Type B pancreatic cell (in vitro differentiated cells): ENCODE data around the gene SCN10A. TPM values are rescaled to one million over a fixed set of nuclear protein-coding genes. Genes with fewer than 3 reads are reported as not detected.

Experiments used
- DNase-seq: peaks from one replicate; pipeline ENCODE4 v3.0.0; 2021; ENCODE audit warnings: mixed read lengths; ENCODE audit not compliant: unreplicated experiment; ENCODE audit errors: extremely low spot score
- H3K27ac Mint-ChIP-seq: 2 replicates; pipeline ENCODE4 v1.8.0; 2021; ENCODE audit warnings: mild to moderate bottlenecking, mixed read lengths
- H3K27me3 Mint-ChIP-seq: 2 replicates; pipeline ENCODE4 v1.8.0; 2021; ENCODE audit warnings: mixed read lengths
- H3K36me3 Mint-ChIP-seq: 2 replicates; pipeline ENCODE4 v1.8.0; 2021; ENCODE audit warnings: mixed read lengths
- H3K4me1 Mint-ChIP-seq: one replicate; pipeline ENCODE4 v1.8.0; 2021; ENCODE audit warnings: mixed read lengths; ENCODE audit not compliant: unreplicated experiment
- H3K4me3 Mint-ChIP-seq: 2 replicates; pipeline ENCODE4 v1.8.0; 2021; ENCODE audit warnings: mild to moderate bottlenecking, mixed read lengths
- H3K9me3 Mint-ChIP-seq: 2 replicates; pipeline ENCODE4 v1.8.0; 2021; ENCODE audit warnings: mixed read lengths
- total RNA-seq: library from RNA; stranded (reverse); gene quantifications from 2 replicates; pipeline ENCODE4 v1.2.1, GENCODE V29; 2021; ENCODE audit warnings: low replicate concordance
- TF ChIP-seq, protein P1 (sequence below): fragments of 200-600 bp; sonication (generic); conservative IDR thresholded peaks from 2 replicates; pipeline ENCODE4 v1.5.0; 2021; ENCODE audit warnings: antibody characterized with exemption, mild to moderate bottlenecking

SCN10A gene
- total RNA-seq, 1 donor from 2014 or later = not detected

DNA sequence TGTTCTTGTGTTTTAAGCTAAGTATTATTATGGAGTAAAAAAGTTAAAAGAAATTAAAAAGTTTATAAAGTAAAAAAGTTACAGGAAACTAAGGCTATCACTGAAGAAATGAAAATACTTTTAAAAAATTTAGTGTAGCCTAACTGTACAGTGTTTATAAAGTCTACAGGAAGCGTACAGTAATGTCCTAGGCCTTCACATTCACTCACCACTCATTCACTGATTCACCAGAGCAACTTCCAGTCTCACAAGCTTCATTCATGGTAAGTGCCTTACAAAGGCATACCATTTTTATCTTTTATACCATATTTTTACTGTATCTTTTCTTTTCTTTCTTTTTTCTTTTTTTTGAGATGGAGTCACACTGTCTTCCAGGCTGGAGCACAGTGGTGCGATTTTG, 125.8 kb downstream of the SCN10A start:
- Mint-ChIP-seq H3K27ac (no peak overlapping the region), H3K36me3 (no peaks in the 10 kb centered on the region), H3K9me3 (no peaks in the 10 kb centered on the region), H3K4me1 (no peaks in the 10 kb centered on the region), H3K4me3 (no peak overlapping the region), H3K27me3 (peaks cover 15% of the 10 kb centered on the region)
- TF ChIP-seq, protein P1, sequence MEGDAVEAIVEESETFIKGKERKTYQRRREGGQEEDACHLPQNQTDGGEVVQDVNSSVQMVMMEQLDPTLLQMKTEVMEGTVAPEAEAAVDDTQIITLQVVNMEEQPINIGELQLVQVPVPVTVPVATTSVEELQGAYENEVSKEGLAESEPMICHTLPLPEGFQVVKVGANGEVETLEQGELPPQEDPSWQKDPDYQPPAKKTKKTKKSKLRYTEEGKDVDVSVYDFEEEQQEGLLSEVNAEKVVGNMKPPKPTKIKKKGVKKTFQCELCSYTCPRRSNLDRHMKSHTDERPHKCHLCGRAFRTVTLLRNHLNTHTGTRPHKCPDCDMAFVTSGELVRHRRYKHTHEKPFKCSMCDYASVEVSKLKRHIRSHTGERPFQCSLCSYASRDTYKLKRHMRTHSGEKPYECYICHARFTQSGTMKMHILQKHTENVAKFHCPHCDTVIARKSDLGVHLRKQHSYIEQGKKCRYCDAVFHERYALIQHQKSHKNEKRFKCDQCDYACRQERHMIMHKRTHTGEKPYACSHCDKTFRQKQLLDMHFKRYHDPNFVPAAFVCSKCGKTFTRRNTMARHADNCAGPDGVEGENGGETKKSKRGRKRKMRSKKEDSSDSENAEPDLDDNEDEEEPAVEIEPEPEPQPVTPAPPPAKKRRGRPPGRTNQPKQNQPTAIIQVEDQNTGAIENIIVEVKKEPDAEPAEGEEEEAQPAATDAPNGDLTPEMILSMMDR = no peak
- DNase-seq = no peak

DNA sequence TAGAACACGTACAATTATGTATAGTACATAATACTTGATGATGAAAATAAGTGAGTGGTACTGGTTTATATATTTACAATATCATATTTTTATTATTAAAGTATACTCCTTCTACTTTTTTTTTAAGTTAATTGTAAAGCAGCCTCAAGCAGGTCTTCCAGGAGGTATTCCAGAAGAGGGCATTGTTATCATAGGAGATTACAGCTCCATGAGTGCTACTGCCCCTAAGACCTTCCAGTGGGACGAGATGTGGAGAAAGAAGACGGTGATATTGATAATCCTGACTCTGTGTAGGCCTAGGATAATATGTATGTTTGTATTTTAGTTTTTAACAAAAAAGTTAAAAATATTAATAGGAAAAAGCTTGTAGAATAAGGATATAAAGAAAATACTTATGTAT, 126.2 kb downstream of the SCN10A start:
- H3K9me3 Mint-ChIP-seq = no peaks in the 10 kb centered on the region

DNA sequence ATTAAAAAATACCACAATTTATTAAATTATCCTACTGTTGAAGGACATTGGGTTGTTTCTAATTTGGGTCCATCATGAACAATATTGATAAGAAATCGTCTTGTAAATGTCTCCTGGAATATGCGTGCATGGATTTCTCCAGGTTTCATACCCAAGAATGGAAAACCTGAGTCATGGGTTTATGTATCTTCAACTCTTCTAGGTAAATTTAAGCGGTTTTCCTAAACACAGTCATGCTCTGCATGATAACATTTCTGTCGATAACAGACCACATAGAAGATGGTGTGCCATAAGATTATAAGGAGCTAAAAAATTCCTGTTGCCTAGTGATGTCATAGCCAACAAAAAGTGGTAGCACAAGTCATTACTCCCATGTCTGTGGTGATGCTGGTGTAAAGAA, 126.7 kb downstream of the SCN10A start:
- Mint-ChIP-seq H3K4me1 (no peaks in the 10 kb centered on the region), H3K27ac (no peak overlapping the region), H3K4me3 (no peak overlapping the region), H3K27me3 (peaks cover 12% of the 10 kb centered on the region), H3K36me3 (no peaks in the 10 kb centered on the region), H3K9me3 (no peaks in the 10 kb centered on the region)
- TF ChIP-seq, protein P1 = no peak
- DNase-seq = no peak

More for the DNA sequence above, 126.2 kb downstream of the SCN10A start:
- DNase-seq = no peak
- Mint-ChIP-seq H3K4me1 (no peaks in the 10 kb centered on the region), H3K36me3 (no peaks in the 10 kb centered on the region), H3K27me3 (peaks cover 12% of the 10 kb centered on the region), H3K27ac (no peak overlapping the region), H3K4me3 (no peak overlapping the region)
- TF ChIP-seq, protein P1 = no peak

DNA sequence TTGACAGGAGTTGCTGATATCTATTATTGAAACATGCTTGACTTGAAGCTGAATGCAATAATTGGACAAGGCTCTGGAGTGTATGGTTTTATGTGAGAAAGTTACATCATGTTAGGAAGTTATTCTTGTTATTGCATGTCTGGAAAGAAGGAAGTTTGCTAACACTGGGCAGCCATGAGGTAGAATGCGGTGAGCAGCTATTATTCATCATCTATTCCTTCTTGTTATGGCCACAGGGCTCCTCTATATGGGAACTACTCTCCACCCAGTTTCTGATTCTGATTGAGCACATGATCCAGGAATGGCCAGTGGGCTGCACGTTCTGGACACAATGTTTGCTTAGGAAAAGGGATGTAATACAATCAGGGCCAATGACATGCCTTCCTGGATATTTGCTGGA, 128.7 kb downstream of the SCN10A start:
- TF ChIP-seq, protein P1 = no peak
- no peak for DNase-seq
- H3K36me3 Mint-ChIP-seq = no peaks in the 10 kb centered on the region
- no peak overlapping the region for H3K27ac Mint-ChIP-seq
- H3K9me3 Mint-ChIP-seq = no peaks in the 10 kb centered on the region
- H3K27me3 Mint-ChIP-seq = peaks cover 20% of the 10 kb centered on the region
- H3K4me3 Mint-ChIP-seq = no peak overlapping the region
- no peaks in the 10 kb centered on the region for H3K4me1 Mint-ChIP-seq

DNA sequence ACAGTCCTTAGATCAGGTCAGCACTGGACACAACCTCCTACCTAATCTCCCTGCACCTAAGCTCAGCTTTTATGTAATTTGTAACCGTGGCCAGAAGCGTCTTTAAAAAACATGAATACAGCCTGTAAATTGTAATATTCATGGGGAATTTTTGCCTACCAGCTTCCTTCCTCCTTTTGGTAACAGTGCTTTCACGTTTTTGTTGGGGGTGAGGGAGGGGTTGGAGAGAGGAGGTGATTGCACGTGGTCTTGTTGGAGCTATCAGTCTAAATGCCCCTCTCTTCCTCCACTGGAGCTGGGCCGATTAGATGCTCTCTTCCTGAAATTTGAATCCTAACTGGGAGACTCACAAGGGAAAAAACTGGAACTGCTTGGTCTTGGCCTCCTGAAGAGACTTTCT, 131.5 kb downstream of the SCN10A start:
- Mint-ChIP-seq H3K9me3 (no peaks in the 10 kb centered on the region), H3K4me1 (no peaks in the 10 kb centered on the region), H3K4me3 (no peak overlapping the region), H3K36me3 (no peaks in the 10 kb centered on the region), H3K27ac (no peak overlapping the region), H3K27me3 (peaks cover 40% of the 10 kb centered on the region)
- no peak for DNase-seq
- TF ChIP-seq, protein P1 = no peak

DNA sequence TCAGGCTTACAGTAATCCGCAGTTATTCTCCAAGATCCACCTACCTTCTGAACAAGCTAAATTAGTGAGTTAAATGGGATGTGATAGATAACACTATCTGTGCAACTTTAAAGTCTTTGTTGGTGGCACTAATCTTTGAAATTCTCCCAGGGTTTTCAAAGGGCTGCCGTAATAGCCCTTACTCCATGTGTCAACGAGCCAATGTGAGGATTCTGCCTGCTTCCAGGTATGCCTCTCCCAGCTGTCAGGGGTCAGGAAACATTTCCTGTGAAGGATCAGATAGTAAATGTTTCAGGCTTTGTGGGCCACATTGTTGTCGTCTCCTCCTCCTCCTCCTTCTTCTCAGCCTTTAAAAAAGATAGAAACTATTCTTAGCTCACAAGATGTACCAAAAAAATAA, 146.3 kb downstream of the SCN10A start:
- Mint-ChIP-seq H3K27me3 (peaks cover 15% of the 10 kb centered on the region), H3K4me1 (no peaks in the 10 kb centered on the region), H3K4me3 (no peak overlapping the region), H3K36me3 (no peaks in the 10 kb centered on the region), H3K9me3 (no peaks in the 10 kb centered on the region), H3K27ac (no peak overlapping the region)
- TF ChIP-seq, protein P1 = no peak
- no peak for DNase-seq
